GM18873 (cell line): Measurements from ENCODE around the gene AGAP1.

Experiments used
- ATAC-seq: cut with Tn5 transposase; IDR thresholded peaks from one replicate; pipeline ENCODE4 v1.9.1; 2021; ENCODE audit warnings: mild to moderate bottlenecking, moderate library complexity, moderate number of reproducible peaks; ENCODE audit not compliant: unreplicated experiment, low FRiP score

The AGAP1 gene

GRCh38 chr2:235674812-235675211 lies 181.0 kb downstream of the AGAP1 start:
- ATAC-seq: no peak

- no peak for ATAC-seq
These were observed 182.1 kb downstream of the AGAP1 start for GRCh38 chr2:235675678-235676535.

- ATAC-seq: no peak
These were observed 182.6 kb downstream of the AGAP1 start for GRCh38 chr2:235676536-235676799.

GRCh38 chr2:235677276-235677788 lies 183.5 kb downstream of the AGAP1 start:
- ATAC-seq: no peak

- ATAC-seq: no peak
These were observed 184.1 kb downstream of the AGAP1 start for GRCh38 chr2:235677937-235678336.

GRCh38 chr2:235678712-235679111 lies 184.9 kb downstream of the AGAP1 start:
- ATAC-seq: no peak

GRCh38 chr2:235679471-235679870 lies 185.6 kb downstream of the AGAP1 start:
- ATAC-seq: no peak

- no peak for ATAC-seq
These were observed 191.3 kb downstream of the AGAP1 start for GRCh38 chr2:235685024-235685721.

GRCh38 chr2:235688511-235689426 lies 194.9 kb downstream of the AGAP1 start:
- no peak for ATAC-seq

GRCh38 chr2:235689427-235689853 lies 195.6 kb downstream of the AGAP1 start:
- no peak for ATAC-seq

GRCh38 chr2:235690082-235690808 lies 196.4 kb downstream of the AGAP1 start:
- no peak for ATAC-seq

- no peak for ATAC-seq
These were observed 197.1 kb downstream of the AGAP1 start for GRCh38 chr2:235690809-235691450.

GRCh38 chr2:235692076-235692475 lies 198.2 kb downstream of the AGAP1 start:
- no peak for ATAC-seq

- no peak for ATAC-seq
These were observed 198.9 kb downstream of the AGAP1 start for GRCh38 chr2:235692671-235693171.

GRCh38 chr2:235693279-235693678 lies 199.4 kb downstream of the AGAP1 start:
- no peak for ATAC-seq

- no peak for ATAC-seq
These were observed 201.1 kb downstream of the AGAP1 start for GRCh38 chr2:235694721-235695601.

GRCh38 chr2:235695602-235695895 lies 201.7 kb downstream of the AGAP1 start:
- no peak for ATAC-seq

GRCh38 chr2:235697041-235697440 lies 203.2 kb downstream of the AGAP1 start:
- ATAC-seq: no peak

GRCh38 chr2:235698028-235698427 lies 204.2 kb downstream of the AGAP1 start:
- ATAC-seq: no peak
